COLO829 (cell line): Measurements from ENCODE around the gene KIAA1328.
A peak's percentile ranks its signal among the peaks of the same experiment; 100 is the strongest.
"Not testable (repeated sequence)": the region's sequence is repeated elsewhere in the genome, so short reads cannot be mapped to it uniquely, and the experiment has no call there.

Source experiments
- DNase-seq: peaks from one replicate; pipeline ENCODE4 v3.0.0; 2012; ENCODE audit warnings: low spot score

KIAA1328 gene

GRCh38 chr18:36887864-36888263 is 58.9 kb downstream of the KIAA1328 start:
- no peak for DNase-seq

- no peak for DNase-seq
Measured at GRCh38 chr18:36888778-36889177, 59.9 kb downstream of the KIAA1328 start.

- DNase-seq: no peak
Measured at GRCh38 chr18:36889321-36889720, 60.4 kb downstream of the KIAA1328 start.

GRCh38 chr18:36889742-36890141 is 60.8 kb downstream of the KIAA1328 start:
- no peak for DNase-seq

GRCh38 chr18:36890598-36890997 is 61.7 kb downstream of the KIAA1328 start:
- no peak for DNase-seq

- no peak for DNase-seq
Measured at GRCh38 chr18:36893227-36893626, 64.3 kb downstream of the KIAA1328 start.

- DNase-seq: no peak
Measured at GRCh38 chr18:36895606-36896005, 66.7 kb downstream of the KIAA1328 start.

- DNase-seq: no peak
Measured at GRCh38 chr18:36897253-36897652, 68.3 kb downstream of the KIAA1328 start.

GRCh38 chr18:36899289-36899688 is 70.4 kb downstream of the KIAA1328 start:
- no peak for DNase-seq

GRCh38 chr18:36900466-36900865 is 71.5 kb downstream of the KIAA1328 start:
- no peak for DNase-seq

GRCh38 chr18:36901277-36901701 is 72.4 kb downstream of the KIAA1328 start:
- no peak for DNase-seq

GRCh38 chr18:36903215-36903928 is 74.4 kb downstream of the KIAA1328 start:
- DNase-seq: no peak

GRCh38 chr18:36905571-36905970 is 76.6 kb downstream of the KIAA1328 start:
- DNase-seq: no peak

- DNase-seq: not testable (repeated sequence)
Measured at GRCh38 chr18:36909282-36909681, 80.4 kb downstream of the KIAA1328 start.

- DNase-seq: no peak
Measured at GRCh38 chr18:36912887-36913286, 84.0 kb downstream of the KIAA1328 start.

- no peak for DNase-seq
Measured at GRCh38 chr18:36917907-36918306, 89.0 kb downstream of the KIAA1328 start.

GRCh38 chr18:36929601-36930000 is 100.7 kb downstream of the KIAA1328 start:
- no peak for DNase-seq

- no peak for DNase-seq
Measured at GRCh38 chr18:36931106-36931505, 102.2 kb downstream of the KIAA1328 start.

GRCh38 chr18:36933552-36933951 is 104.6 kb downstream of the KIAA1328 start:
- no peak for DNase-seq

GRCh38 chr18:36934884-36935283 is 106.0 kb downstream of the KIAA1328 start:
- no peak for DNase-seq

GRCh38 chr18:36942264-36942663 is 113.3 kb downstream of the KIAA1328 start:
- peak; percentile 24 for DNase-seq

- no peak for DNase-seq
Measured at GRCh38 chr18:36947820-36948348, 119.0 kb downstream of the KIAA1328 start.

- DNase-seq: no peak
Measured at GRCh38 chr18:36950282-36950681, 121.4 kb downstream of the KIAA1328 start.

GRCh38 chr18:36950960-36951359 is 122.0 kb downstream of the KIAA1328 start:
- no peak for DNase-seq
